ENCODE data around the gene FBXW12. TPM values are rescaled to one million over a fixed set of nuclear protein-coding genes. Genes with fewer than 3 reads are reported as not detected.

The FBXW12 gene
- total and polyA plus RNA-seq, 2 donors (not counting 3 experiments of a cell fraction or from before 2014, with no cell fraction given): not detected

DNA sequence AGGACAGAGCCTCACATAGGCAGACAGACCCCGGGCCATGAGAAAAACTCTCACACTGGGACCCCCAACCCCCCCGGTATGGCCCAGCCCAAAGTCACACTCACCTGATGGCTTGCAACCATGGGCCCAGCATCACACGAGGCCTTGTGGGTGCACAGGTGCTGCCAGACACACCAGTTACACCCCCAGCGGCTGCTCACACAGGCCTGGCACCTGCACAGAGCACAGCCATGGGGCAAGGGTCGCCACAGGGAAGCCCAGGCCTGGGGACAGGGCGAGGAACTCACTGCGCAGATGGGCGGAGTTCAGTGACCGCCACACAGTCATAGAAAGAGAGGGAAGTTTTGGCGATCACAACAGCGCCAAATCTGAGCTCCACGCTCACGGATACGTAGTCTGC, 48.5 kb downstream of the FBXW12 start:
- H2AFZ ChIP-seq (ENCODE audit: low read depth, low read length): no peak overlapping the region
- H3K4me2 ChIP-seq (ENCODE audit: insufficient read depth, low read length): no peak overlapping the region
- TF ChIP-seq JUN (IDR thresholded peaks at IDR 0.05; ENCODE audit: borderline replicate concordance, insufficient read depth, insufficient read length, low read depth) (no peak), FOS (IDR thresholded peaks at IDR 0.05; ENCODE audit: borderline replicate concordance, insufficient read depth, low read length) (no peak), MYC (IDR thresholded peaks at IDR 0.05; ENCODE audit: low read depth, low read length) (no peak), POLR2A (IDR thresholded peaks at IDR 0.05; ENCODE audit: low read depth, low read length) (no peak), EZH2 (IDR thresholded peaks at IDR 0.05; ENCODE audit: borderline replicate concordance, low read depth, low read length, severe bottlenecking) (no peak), GATA2 (IDR thresholded peaks at IDR 0.05; ENCODE audit: insufficient read depth, insufficient read length, low read depth, low read length) (no peak), POLR2AphosphoS5 (IDR thresholded peaks at IDR 0.05; ENCODE audit: insufficient read depth, low read depth, low read length) (no peak)
- TF ChIP-seq, protein P1, sequence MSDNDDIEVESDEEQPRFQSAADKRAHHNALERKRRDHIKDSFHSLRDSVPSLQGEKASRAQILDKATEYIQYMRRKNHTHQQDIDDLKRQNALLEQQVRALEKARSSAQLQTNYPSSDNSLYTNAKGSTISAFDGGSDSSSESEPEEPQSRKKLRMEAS (IDR thresholded peaks at IDR 0.05; ENCODE audit: insufficient read depth, insufficient read length): no peak
- TF ChIP-seq, protein P2, sequence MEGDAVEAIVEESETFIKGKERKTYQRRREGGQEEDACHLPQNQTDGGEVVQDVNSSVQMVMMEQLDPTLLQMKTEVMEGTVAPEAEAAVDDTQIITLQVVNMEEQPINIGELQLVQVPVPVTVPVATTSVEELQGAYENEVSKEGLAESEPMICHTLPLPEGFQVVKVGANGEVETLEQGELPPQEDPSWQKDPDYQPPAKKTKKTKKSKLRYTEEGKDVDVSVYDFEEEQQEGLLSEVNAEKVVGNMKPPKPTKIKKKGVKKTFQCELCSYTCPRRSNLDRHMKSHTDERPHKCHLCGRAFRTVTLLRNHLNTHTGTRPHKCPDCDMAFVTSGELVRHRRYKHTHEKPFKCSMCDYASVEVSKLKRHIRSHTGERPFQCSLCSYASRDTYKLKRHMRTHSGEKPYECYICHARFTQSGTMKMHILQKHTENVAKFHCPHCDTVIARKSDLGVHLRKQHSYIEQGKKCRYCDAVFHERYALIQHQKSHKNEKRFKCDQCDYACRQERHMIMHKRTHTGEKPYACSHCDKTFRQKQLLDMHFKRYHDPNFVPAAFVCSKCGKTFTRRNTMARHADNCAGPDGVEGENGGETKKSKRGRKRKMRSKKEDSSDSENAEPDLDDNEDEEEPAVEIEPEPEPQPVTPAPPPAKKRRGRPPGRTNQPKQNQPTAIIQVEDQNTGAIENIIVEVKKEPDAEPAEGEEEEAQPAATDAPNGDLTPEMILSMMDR (IDR thresholded peaks at IDR 0.05; ENCODE audit: extremely low read depth in 1 of 2, insufficient read depth in 1 of 2, low read depth in 1 of 2, low read length in 2 of 2): no peak
- no peaks in the 10 kb centered on the region for H3K27me3 ChIP-seq (ENCODE audit: control insufficient read depth in 2 of 2, insufficient read depth in 2 of 2, low read length in 2 of 2)
- DNase-seq (ENCODE audit: low read depth, low spot score) (no peak), FAIRE-seq (no peak)
- H3K9ac ChIP-seq (replicated peaks; ENCODE audit: extremely low read depth, insufficient read depth, low read length): no peak overlapping the region
- BruUV-seq (replicated peaks): no TSS peak
- H4K20me1 ChIP-seq (replicated peaks; ENCODE audit: control insufficient read depth, extremely low read depth, insufficient read depth, low read length): no peaks in the 10 kb centered on the region
- intact Hi-C loops (cut with micrococcal nuclease): no loop called here
- POLR2A ChIA-PET: interaction anchor here (1.4 kb wide), 1 partner anchor 8 kb away, joined by 3 read pairs; no protein-coding TSS in a partner anchor
- no peaks in the 10 kb centered on the region for H3K9me3 ChIP-seq (replicated peaks; ENCODE audit: control insufficient read depth, insufficient read depth, low read length)
- no peak overlapping the region for H3K27ac ChIP-seq (ENCODE audit: insufficient read depth, low read depth, low read length)
- peaks cover 0 to 10% of the 10 kb centered on the region in 2 experiments for H3K36me3 ChIP-seq (ENCODE audit: control insufficient read depth in 2 of 2, extremely low read depth in 1 of 2, insufficient read depth in 2 of 2, low read length in 2 of 2)
- CTCF ChIA-PET: interaction anchor here (0.5 to 3.8 kb wide), 2 partner anchors 15 to 147 kb away, joined by 3 to 41 read pairs; no protein-coding TSS in a partner anchor
- dilution Hi-C loops (cut with MboI; ENCODE audit: extremely low pct_ligation_motif_present, low sequenced_read_pairs): no loop called here
- no peaks in the 10 kb centered on the region for H3K4me1 ChIP-seq (ENCODE audit: control insufficient read depth, extremely low read depth, insufficient read depth, low read length)
- H3K79me2 ChIP-seq (ENCODE audit: control insufficient read depth, insufficient read depth, low read length): no peaks in the 10 kb centered on the region
- no peaks in the 10 kb centered on the region for H3K9me1 ChIP-seq (replicated peaks; ENCODE audit: control insufficient read depth, extremely low read depth, insufficient read depth, low read length)
- H3K4me3 ChIP-seq (replicated peaks in 1 of 3; ENCODE audit: insufficient read depth in 1 of 3, low read depth in 1 of 3, low read length in 3 of 3): no peak overlapping the region
